Measurements from ENCODE around the gene UBR3.

UBR3 gene, protein sequence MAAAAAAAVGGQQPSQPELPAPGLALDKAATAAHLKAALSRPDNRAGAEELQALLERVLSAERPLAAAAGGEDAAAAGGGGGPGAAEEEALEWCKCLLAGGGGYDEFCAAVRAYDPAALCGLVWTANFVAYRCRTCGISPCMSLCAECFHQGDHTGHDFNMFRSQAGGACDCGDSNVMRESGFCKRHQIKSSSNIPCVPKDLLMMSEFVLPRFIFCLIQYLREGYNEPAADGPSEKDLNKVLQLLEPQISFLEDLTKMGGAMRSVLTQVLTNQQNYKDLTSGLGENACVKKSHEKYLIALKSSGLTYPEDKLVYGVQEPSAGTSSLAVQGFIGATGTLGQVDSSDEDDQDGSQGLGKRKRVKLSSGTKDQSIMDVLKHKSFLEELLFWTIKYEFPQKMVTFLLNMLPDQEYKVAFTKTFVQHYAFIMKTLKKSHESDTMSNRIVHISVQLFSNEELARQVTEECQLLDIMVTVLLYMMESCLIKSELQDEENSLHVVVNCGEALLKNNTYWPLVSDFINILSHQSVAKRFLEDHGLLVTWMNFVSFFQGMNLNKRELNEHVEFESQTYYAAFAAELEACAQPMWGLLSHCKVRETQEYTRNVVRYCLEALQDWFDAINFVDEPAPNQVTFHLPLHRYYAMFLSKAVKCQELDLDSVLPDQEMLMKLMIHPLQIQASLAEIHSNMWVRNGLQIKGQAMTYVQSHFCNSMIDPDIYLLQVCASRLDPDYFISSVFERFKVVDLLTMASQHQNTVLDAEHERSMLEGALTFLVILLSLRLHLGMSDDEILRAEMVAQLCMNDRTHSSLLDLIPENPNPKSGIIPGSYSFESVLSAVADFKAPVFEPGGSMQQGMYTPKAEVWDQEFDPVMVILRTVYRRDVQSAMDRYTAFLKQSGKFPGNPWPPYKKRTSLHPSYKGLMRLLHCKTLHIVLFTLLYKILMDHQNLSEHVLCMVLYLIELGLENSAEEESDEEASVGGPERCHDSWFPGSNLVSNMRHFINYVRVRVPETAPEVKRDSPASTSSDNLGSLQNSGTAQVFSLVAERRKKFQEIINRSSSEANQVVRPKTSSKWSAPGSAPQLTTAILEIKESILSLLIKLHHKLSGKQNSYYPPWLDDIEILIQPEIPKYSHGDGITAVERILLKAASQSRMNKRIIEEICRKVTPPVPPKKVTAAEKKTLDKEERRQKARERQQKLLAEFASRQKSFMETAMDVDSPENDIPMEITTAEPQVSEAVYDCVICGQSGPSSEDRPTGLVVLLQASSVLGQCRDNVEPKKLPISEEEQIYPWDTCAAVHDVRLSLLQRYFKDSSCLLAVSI (N-terminal part only)

DNA sequence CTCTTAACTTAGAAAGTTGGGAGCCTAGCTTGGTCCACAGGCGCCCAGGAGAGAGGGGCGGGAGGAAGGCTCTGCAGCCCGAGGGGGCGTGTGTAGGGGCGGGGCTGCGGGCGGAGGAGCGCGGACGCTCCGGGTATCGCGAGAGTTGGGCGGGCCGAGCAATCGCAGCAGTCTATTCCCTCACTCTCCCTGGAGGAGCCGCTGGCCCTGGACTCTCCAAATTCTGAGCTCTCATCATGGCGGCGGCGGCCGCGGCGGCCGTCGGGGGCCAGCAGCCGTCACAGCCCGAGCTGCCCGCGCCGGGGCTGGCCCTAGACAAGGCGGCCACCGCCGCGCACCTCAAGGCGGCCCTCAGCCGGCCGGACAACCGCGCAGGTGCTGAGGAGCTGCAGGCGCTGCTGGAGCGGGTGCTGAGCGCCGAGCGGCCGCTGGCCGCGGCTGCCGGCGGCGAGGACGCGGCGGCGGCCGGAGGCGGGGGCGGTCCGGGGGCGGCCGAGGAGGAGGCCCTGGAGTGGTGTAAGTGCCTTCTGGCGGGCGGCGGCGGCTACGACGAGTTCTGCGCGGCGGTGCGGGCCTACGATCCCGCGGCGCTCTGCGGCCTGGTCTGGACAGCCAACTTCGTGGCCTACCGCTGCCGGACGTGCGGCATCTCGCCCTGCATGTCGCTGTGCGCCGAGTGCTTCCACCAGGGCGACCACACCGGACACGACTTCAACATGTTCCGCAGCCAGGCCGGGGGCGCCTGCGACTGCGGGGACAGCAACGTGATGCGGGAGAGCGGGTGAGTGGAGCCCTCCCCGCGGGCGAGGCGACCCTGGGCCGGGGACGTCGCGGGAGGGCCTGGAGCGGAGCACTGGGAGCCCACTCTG lies at the start of gene UBR3:
Gene UBR3 (plus strand): TSS at position 183 of the 869 bp plus-strand sequence. CDS start 54 bp downstream, at position 237.
- Histone ChIP-seq H3K9ac (ENCODE audit: low read length) (peak within 1 kb of the TSS; percentile 46), H3K4me3 (ENCODE audit: low read length) (peak within 1 kb of the TSS; percentile 80), H3K4me1 (ENCODE audit: control insufficient read depth, low read depth, low read length) (peaks cover 3% of the 10 kb centered on the region), H3K36me3 (ENCODE audit: control insufficient read depth, low read depth, low read length) (no peaks in the 10 kb centered on the region), H3K27ac (ENCODE audit: low read length) (no peak within 1 kb of the TSS), H3K9me3 (ENCODE audit: control insufficient read depth, low read depth, low read length) (no peaks in the 10 kb centered on the region), H3K27me3 (ENCODE audit: control insufficient read depth, insufficient read depth, low read length) (no peaks in the 10 kb centered on the region)

DNA sequence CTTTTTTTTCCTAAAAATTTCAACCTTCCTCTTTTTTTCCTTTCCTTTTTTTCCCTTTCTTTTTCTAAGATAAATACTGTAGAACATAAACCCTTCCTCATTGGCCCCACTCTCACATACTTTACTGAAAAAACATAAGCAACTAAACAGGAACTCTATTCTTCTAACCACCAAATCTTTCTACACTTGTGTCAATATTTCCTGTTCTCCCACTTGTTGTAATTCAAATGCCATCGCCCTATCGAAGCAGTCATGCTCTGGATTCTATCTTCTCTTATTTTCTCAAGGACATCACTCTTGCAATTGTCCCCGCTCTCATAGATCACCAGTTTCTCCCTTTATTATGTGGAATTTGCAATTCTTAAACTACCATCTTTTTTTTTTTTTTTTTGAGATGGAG lies 48.8 kb upstream of the UBR3 start:
- H3K27ac ChIP-seq (ENCODE audit: low read length), result no peak overlapping the region
- H3K4me1 ChIP-seq (ENCODE audit: control insufficient read depth, low read depth, low read length), result no peaks in the 10 kb centered on the region
- H3K4me3 ChIP-seq (ENCODE audit: low read length), result no peak overlapping the region
- no peaks in the 10 kb centered on the region for H3K27me3 ChIP-seq (ENCODE audit: control insufficient read depth, insufficient read depth, low read length)
- no peak overlapping the region for H3K9ac ChIP-seq (ENCODE audit: low read length)
- H3K36me3 ChIP-seq (ENCODE audit: control insufficient read depth, low read depth, low read length), result no peaks in the 10 kb centered on the region
- H3K9me3 ChIP-seq (ENCODE audit: control insufficient read depth, low read depth, low read length), result no peaks in the 10 kb centered on the region

DNA sequence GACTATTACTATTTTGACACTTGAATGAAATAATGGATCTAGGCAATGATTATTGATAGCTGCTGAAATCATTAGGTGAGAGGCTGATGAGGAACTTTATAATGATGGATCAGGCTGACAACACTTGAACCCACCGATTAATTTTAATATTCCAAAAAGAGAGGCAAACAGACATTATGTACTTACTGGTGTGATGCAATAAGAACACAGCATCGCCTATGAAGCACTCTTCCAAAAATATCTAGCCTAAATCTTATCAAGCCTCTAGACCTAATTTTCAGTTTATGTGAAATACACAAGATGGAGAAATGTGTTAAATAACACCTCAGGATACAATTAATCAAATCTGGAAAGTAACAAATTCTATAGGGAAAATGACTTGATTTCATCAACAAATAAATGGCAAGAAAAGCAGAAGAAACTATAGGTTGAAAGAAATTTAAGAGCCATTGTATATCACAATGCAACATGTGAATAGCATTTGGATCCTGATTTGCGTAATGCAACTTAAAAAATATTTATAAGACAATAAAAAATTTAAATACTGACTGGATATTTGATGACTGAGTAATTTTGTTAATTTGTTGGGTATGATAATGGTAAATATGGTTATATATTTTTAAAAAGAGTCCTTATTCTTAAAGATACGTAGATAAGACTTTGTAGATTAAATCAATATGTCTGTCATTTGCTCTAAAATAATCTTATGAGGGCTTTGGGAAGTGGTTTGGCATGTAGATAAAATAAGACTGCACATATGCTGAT lies 45.8 kb upstream of the UBR3 start:
- Histone ChIP-seq H3K9ac (ENCODE audit: low read length) (no peak overlapping the region), H3K4me3 (ENCODE audit: low read length) (no peak overlapping the region), H3K9me3 (ENCODE audit: control insufficient read depth, low read depth, low read length) (no peaks in the 10 kb centered on the region), H3K27me3 (ENCODE audit: control insufficient read depth, insufficient read depth, low read length) (no peaks in the 10 kb centered on the region), H3K36me3 (ENCODE audit: control insufficient read depth, low read depth, low read length) (no peaks in the 10 kb centered on the region), H3K27ac (ENCODE audit: low read length) (no peak overlapping the region), H3K4me1 (ENCODE audit: control insufficient read depth, low read depth, low read length) (no peaks in the 10 kb centered on the region)

- H3K27ac ChIP-seq (ENCODE audit: low read length), result no peak overlapping the region
- no peaks in the 10 kb centered on the region for H3K27me3 ChIP-seq (ENCODE audit: control insufficient read depth, insufficient read depth, low read length)
- H3K4me1 ChIP-seq (ENCODE audit: control insufficient read depth, low read depth, low read length), result no peaks in the 10 kb centered on the region
- H3K36me3 ChIP-seq (ENCODE audit: control insufficient read depth, low read depth, low read length), result no peaks in the 10 kb centered on the region
- no peaks in the 10 kb centered on the region for H3K9me3 ChIP-seq (ENCODE audit: control insufficient read depth, low read depth, low read length)
- H3K4me3 ChIP-seq (ENCODE audit: low read length), result no peak overlapping the region
- H3K9ac ChIP-seq (ENCODE audit: low read length), result no peak overlapping the region
These were observed 44.7 kb upstream of the UBR3 start for GRCh38 chr2:169782513-169782912.

GRCh38 chr2:169790581-169790980 lies 36.7 kb upstream of the UBR3 start:
- Histone ChIP-seq H3K4me1 (ENCODE audit: control insufficient read depth, low read depth, low read length) (peaks cover 8% of the 10 kb centered on the region), H3K27ac (ENCODE audit: low read length) (no peak overlapping the region), H3K27me3 (ENCODE audit: control insufficient read depth, insufficient read depth, low read length) (no peaks in the 10 kb centered on the region), H3K4me3 (ENCODE audit: low read length) (no peak overlapping the region), H3K9me3 (ENCODE audit: control insufficient read depth, low read depth, low read length) (no peaks in the 10 kb centered on the region), H3K36me3 (ENCODE audit: control insufficient read depth, low read depth, low read length) (no peaks in the 10 kb centered on the region), H3K9ac (ENCODE audit: low read length) (no peak overlapping the region)

DNA sequence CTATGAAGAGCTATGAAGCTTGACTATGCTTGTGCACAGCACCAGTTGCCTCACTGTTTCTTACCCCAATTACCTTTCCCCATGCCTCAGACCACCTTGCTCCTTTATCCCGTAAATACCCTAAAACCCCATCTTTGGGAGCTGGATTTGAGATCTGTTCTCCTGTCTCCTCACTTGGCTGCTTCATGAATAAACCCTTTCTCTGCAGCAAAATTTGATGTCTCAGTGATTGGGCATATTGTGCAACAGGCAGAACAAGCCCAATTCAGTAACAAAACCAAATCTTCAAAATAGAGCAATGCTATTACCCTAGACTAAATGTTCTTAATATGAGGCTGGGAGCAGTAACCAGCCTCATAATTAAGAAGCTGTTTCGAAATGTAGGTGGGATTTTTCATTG lies 32.1 kb upstream of the UBR3 start:
- no peak overlapping the region for H3K9ac ChIP-seq (ENCODE audit: low read length)
- H3K27me3 ChIP-seq (ENCODE audit: control insufficient read depth, insufficient read depth, low read length), result no peaks in the 10 kb centered on the region
- no peak overlapping the region for H3K4me3 ChIP-seq (ENCODE audit: low read length)
- H3K27ac ChIP-seq (ENCODE audit: low read length), result no peak overlapping the region
- peaks cover 9% of the 10 kb centered on the region for H3K4me1 ChIP-seq (ENCODE audit: control insufficient read depth, low read depth, low read length)
- no peaks in the 10 kb centered on the region for H3K36me3 ChIP-seq (ENCODE audit: control insufficient read depth, low read depth, low read length)
- H3K9me3 ChIP-seq (ENCODE audit: control insufficient read depth, low read depth, low read length), result no peaks in the 10 kb centered on the region

DNA sequence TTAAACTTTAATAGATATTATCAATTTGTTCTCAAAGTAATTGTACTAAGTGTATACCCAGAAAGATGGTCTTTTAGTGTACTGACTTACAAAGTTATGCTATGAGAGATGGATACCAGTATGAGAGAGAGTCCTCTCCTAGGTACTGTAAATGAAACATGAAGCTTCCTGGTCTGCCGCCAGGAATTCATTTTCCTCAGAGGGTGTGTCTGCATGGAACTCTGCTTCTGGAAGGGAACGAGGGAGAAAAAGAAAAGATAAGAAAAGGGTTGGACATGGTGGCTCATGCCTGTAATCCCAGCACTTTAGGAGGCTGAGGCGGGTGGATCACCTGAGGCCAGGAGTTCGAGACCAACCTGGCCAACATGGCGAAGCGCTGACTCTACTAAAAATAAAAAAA lies 30.8 kb upstream of the UBR3 start:
- no peak overlapping the region for H3K9ac ChIP-seq (ENCODE audit: low read length)
- no peak overlapping the region for H3K27ac ChIP-seq (ENCODE audit: low read length)
- H3K4me3 ChIP-seq (ENCODE audit: low read length), result no peak overlapping the region
- H3K27me3 ChIP-seq (ENCODE audit: control insufficient read depth, insufficient read depth, low read length), result no peaks in the 10 kb centered on the region
- peaks cover 9% of the 10 kb centered on the region for H3K4me1 ChIP-seq (ENCODE audit: control insufficient read depth, low read depth, low read length)
- H3K36me3 ChIP-seq (ENCODE audit: control insufficient read depth, low read depth, low read length), result peaks cover 8% of the 10 kb centered on the region
- H3K9me3 ChIP-seq (ENCODE audit: control insufficient read depth, low read depth, low read length), result no peaks in the 10 kb centered on the region

DNA sequence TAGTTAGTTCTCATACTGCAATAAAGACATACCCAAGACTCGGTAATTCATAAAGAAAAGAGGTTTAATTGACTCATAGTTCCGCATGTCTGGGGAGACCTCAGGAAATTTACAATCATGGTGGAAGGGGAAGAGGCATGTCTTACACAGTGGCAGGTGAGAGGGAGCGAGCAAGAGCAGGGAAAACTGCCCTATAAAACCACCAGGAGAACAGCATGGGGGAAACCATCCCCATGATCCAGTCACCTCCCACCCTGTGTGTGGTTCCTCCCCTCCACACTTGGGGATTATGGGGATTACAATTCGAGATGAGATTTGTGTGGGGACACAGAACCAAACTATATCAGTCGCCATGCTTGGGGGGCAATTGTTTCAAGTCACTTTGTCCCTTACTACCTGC lies 29.7 kb upstream of the UBR3 start:
- H3K9me3 ChIP-seq (ENCODE audit: control insufficient read depth, low read depth, low read length), result no peaks in the 10 kb centered on the region
- H3K9ac ChIP-seq (ENCODE audit: low read length), result no peak overlapping the region
- no peak overlapping the region for H3K4me3 ChIP-seq (ENCODE audit: low read length)
- H3K4me1 ChIP-seq (ENCODE audit: control insufficient read depth, low read depth, low read length), result peaks cover 9% of the 10 kb centered on the region
- H3K27ac ChIP-seq (ENCODE audit: low read length), result no peak overlapping the region
- H3K27me3 ChIP-seq (ENCODE audit: control insufficient read depth, insufficient read depth, low read length), result no peaks in the 10 kb centered on the region
- peaks cover 19% of the 10 kb centered on the region for H3K36me3 ChIP-seq (ENCODE audit: control insufficient read depth, low read depth, low read length)

DNA sequence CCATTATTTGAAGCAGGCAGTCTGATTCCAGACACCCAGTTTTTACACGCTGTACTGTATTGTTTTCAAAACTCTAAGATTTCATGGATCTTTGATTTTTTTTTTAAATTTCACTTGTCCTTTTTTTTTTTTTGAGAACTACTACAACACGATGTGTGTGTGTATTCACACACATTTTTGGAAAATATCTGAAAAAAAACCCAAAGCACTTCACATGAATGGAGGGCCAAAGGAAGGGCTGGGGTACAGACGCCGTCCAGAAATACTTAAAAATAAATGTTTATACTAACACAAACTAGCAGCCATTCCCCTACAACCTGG lies 28.9 kb upstream of the UBR3 start:
- Histone ChIP-seq H3K27ac (ENCODE audit: low read length) (no peak overlapping the region), H3K36me3 (ENCODE audit: control insufficient read depth, low read depth, low read length) (peaks cover 20% of the 10 kb centered on the region), H3K4me3 (ENCODE audit: low read length) (peak overlapping the region; percentile 98), H3K9me3 (ENCODE audit: control insufficient read depth, low read depth, low read length) (no peaks in the 10 kb centered on the region), H3K9ac (ENCODE audit: low read length) (peak overlapping the region; percentile 95), H3K4me1 (ENCODE audit: control insufficient read depth, low read depth, low read length) (peaks cover 9% of the 10 kb centered on the region), H3K27me3 (ENCODE audit: control insufficient read depth, insufficient read depth, low read length) (no peaks in the 10 kb centered on the region)
